PC-3 (cell line): ENCODE data around the gene CPLX1. TPM values are rescaled to one million over a fixed set of nuclear protein-coding genes. Genes with fewer than 3 reads are reported as not detected.

Experiments
- ATAC-seq: fragments of 200-7000 bp; cut with Tn5 transposase; 2 replicates; pipeline ENCODE4 v1.9.1; 2020; ENCODE audit warnings: mild to moderate bottlenecking, moderate library complexity
- BruUV-seq: library from RNA; stranded (reverse); fragments of 400-500 nt; replicated peaks from 2 replicates; lab custom pipeline; 2021; lab: Mats Ljungman, UMichigan
- CTCF ChIA-PET: fragments of 300-600 bp; sonication (Branson Sonifier 250); formaldehyde crosslinking; loops from one replicate; lab custom pipeline; 2022; ENCODE audit warnings: antibody characterized with exemption; lab: Charles Lee
- POLR2A ChIA-PET: fragments of 300-600 bp; sonication (Branson Sonifier 250); formaldehyde crosslinking; loops from one replicate; lab custom pipeline; 2022; ENCODE audit warnings: antibody characterized with exemption; ENCODE audit not compliant: unreplicated experiment; lab: Charles Lee
- DNase-seq: peaks from one replicate; pipeline ENCODE4 v3.0.0-alpha.2; 2015
- H2AFZ ChIP-seq: fragments of 300-600 bp; sonication (generic); 2 replicates; pipeline ENCODE4 v1.6.0; 2016; ENCODE audit warnings: antibody characterized with exemption, low read length
- H3F3A ChIP-seq: fragments of 300-600 bp; sonication (generic); one replicate; pipeline ENCODE4 v1.6.0; 2017; ENCODE audit warnings: antibody characterized with exemption, low read length, control low read depth, mild to moderate bottlenecking; ENCODE audit not compliant: unreplicated experiment
- H3K27ac ChIP-seq: fragments of 300-600 bp; sonication (generic); 2 replicates; pipeline ENCODE4 v1.5.1; 2016; ENCODE audit warnings: mild to moderate bottlenecking, low read length
- H3K27me3 ChIP-seq: fragments of 300-600 bp; sonication (generic); 2 replicates; pipeline ENCODE4 v1.6.1; 2016; ENCODE audit warnings: low read length, mixed read lengths
- H3K36me3 ChIP-seq: fragments of 300-600 bp; sonication (generic); 2 replicates; pipeline ENCODE4 v1.6.1; 2016; ENCODE audit warnings: low read depth, mixed run types, low read length, mixed read lengths
- H3K4me1 ChIP-seq: fragments of 300-600 bp; sonication (generic); 2 replicates; pipeline ENCODE4 v1.5.1; 2016; ENCODE audit warnings: low read length; ENCODE audit not compliant: insufficient read depth
- H3K4me2 ChIP-seq: fragments of 300-600 bp; sonication (generic); 2 replicates; pipeline ENCODE4 v1.6.0; 2016; ENCODE audit warnings: low read length
- H3K4me3 ChIP-seq: fragments of 300-600 bp; sonication (generic); 2 replicates; pipeline ENCODE4 v1.5.1; 2016; ENCODE audit warnings: mild to moderate bottlenecking, low read length, mixed read lengths
- H3K79me2 ChIP-seq: fragments of 300-600 bp; sonication (generic); 2 replicates; pipeline ENCODE4 v1.6.1; 2017; ENCODE audit warnings: low read length, mixed read lengths
- H3K9ac ChIP-seq: fragments of 300-600 bp; sonication (generic); 2 replicates; pipeline ENCODE4 v1.6.0; 2016; ENCODE audit warnings: mild to moderate bottlenecking, low read length
- H3K9me2 ChIP-seq: fragments of 300-600 bp; sonication (generic); replicated peaks from 2 replicates; pipeline ENCODE4 v1.6.1; 2016; ENCODE audit warnings: mixed run types, low read length, mixed read lengths
- H3K9me3 ChIP-seq: fragments of 300-600 bp; sonication (generic); 2 replicates; pipeline ENCODE4 v1.6.1; 2016; ENCODE audit warnings: low read length, mixed read lengths
- H4K20me1 ChIP-seq: fragments of 300-600 bp; sonication (generic); 2 replicates; pipeline ENCODE4 v1.6.1; 2016; ENCODE audit warnings: low read length, mixed read lengths
- CTCF ChIP-seq: fragments of 300-600 bp; sonication (generic); conservative IDR thresholded peaks from 2 replicates; pipeline ENCODE4 v1.5.1; 2017; ENCODE audit warnings: antibody characterized with exemption, low read depth, mild to moderate bottlenecking, low read length
- EZH2 ChIP-seq: fragments of 300-600 bp; sonication (generic); IDR thresholded peaks from one replicate; pipeline ENCODE4 v1.6.1; 2017; ENCODE audit warnings: antibody characterized with exemption, mild to moderate bottlenecking, low read length; ENCODE audit not compliant: unreplicated experiment
- EZH2phosphoT487 ChIP-seq: fragments of 300-600 bp; sonication (generic); IDR thresholded peaks from 2 replicates; pipeline ENCODE4 v1.6.1; 2018; ENCODE audit warnings: mild to moderate bottlenecking, antibody characterized with exemption, low read length, borderline replicate concordance
- intact Hi-C: fragments of 100-400 bp; cut with micrococcal nuclease; formaldehyde crosslinking; loops from 2 replicates; pipeline ENCODE4 v1.9.0; 2023
- total RNA-seq: library from RNA; depleted of rRNA; stranded (reverse); fragments of >200 nt; gene quantifications from 2 replicates; pipeline ENCODE4 v1.2.3, GENCODE V29; 2014

The CPLX1 gene
- total RNA-seq, 1 experiment from 2014 or later, result 0.87 TPM

- ATAC-seq (no peak), DNase-seq (no peak)
- POLR2A ChIA-PET, result no interaction called here
- BruUV-seq, result no TSS peak
- TF ChIP-seq EZH2phosphoT487, result no peak
- no peak for TF ChIP-seq EZH2
- TF ChIP-seq CTCF, result no peak
- H3K9ac ChIP-seq, result no peak overlapping the region
- H3K4me3 ChIP-seq, result no peak overlapping the region
- H4K20me1 ChIP-seq, result no peaks in the 10 kb centered on the region
- CTCF ChIA-PET, result no interaction called here
- H3K27me3 ChIP-seq, result no peaks in the 10 kb centered on the region
- no peaks in the 10 kb centered on the region for H3K4me1 ChIP-seq
- intact Hi-C loops, result no loop called here
- H3K9me2 ChIP-seq, result no peaks in the 10 kb centered on the region
- no peak overlapping the region for H3K27ac ChIP-seq
- H3F3A ChIP-seq, result no peaks in the 10 kb centered on the region
- no peaks in the 10 kb centered on the region; the same call in 1 of the 2 replicates for H3K36me3 ChIP-seq
- H3K9me3 ChIP-seq, result no peaks in the 10 kb centered on the region
- no peaks in the 10 kb centered on the region for H3K79me2 ChIP-seq
- H3K4me2 ChIP-seq, result no peak overlapping the region
- H2AFZ ChIP-seq, result no peak overlapping the region
These were observed 18.9 kb upstream of the CPLX1 start for GRCh38 chr4:844752-845232.

DNA sequence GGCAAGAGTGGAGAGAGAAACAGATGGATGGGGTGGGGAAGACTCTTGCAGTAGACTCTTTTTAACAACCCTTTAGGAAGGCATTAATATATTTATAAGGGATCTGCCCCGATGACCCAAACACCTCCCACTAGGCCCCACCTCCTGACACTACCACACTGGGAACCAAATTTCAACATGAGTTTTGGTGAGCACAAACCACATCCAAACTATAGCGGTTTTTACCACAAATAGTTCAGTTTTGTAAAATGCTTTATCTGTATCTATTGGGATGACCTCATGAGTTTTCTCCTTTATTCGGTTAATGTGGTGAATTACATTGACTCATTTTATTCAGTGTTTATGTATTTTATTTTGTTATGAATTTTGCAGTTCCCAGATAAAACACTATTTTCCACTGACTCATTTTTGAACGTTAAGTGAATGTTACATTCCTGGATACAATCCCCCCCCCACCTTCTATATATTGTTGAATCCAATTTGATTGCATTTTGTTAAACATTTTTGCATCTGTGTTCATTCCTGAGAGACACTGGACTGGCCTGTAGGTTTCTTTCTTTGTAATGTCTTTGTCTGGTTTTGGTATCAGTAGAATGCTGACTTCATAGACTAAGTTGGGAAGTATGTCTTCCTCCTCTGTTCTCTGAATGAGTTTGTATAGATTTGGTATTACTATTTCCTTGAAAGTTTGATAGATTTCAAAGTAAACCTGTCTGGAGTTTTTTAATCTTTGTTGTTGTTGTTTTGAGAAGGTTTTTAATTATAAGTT is 13.9 kb upstream of the CPLX1 start:
- Histone ChIP-seq H3K36me3 (no peaks in the 10 kb centered on the region; the same call in 1 of the 2 replicates), H3K4me3 (no peak overlapping the region), H3K4me2 (no peak overlapping the region), H3K79me2 (no peaks in the 10 kb centered on the region), H3K27ac (no peak overlapping the region), H2AFZ (no peak overlapping the region), H3K9me2 (no peaks in the 10 kb centered on the region), H4K20me1 (no peaks in the 10 kb centered on the region), H3K9ac (no peak overlapping the region), H3K4me1 (no peaks in the 10 kb centered on the region), H3K27me3 (no peaks in the 10 kb centered on the region), H3K9me3 (peaks cover 6% of the 10 kb centered on the region; the same call in 1 of the 2 replicates), H3F3A (no peaks in the 10 kb centered on the region)
- intact Hi-C loops, result no loop called here
- no TSS peak for BruUV-seq
- ATAC-seq (no peak), DNase-seq (no peak)
- TF ChIP-seq EZH2 (no peak), EZH2phosphoT487 (no peak), CTCF (no peak)
- POLR2A ChIA-PET, result no interaction called here
- CTCF ChIA-PET, result no interaction called here

GRCh38 chr4:837772-838171 is 11.8 kb upstream of the CPLX1 start:
- Histone ChIP-seq H4K20me1 (no peaks in the 10 kb centered on the region), H3K9me3 (peaks cover 6% of the 10 kb centered on the region; the same call in 1 of the 2 replicates), H3K79me2 (no peaks in the 10 kb centered on the region), H3K36me3 (no peaks in the 10 kb centered on the region; the same call in 1 of the 2 replicates), H3K27ac (no peak overlapping the region), H3K9me2 (no peaks in the 10 kb centered on the region), H3K4me3 (no peak overlapping the region), H3K4me1 (no peaks in the 10 kb centered on the region), H3K4me2 (no peak overlapping the region), H3F3A (no peaks in the 10 kb centered on the region), H3K9ac (no peak overlapping the region), H2AFZ (no peak overlapping the region), H3K27me3 (no peaks in the 10 kb centered on the region)
- ChIA-PET CTCF (no interaction called here), POLR2A (no interaction called here)
- ATAC-seq (no peak), DNase-seq (no peak)
- BruUV-seq, result no TSS peak
- intact Hi-C loops, result no loop called here
- TF ChIP-seq EZH2 (no peak), EZH2phosphoT487 (no peak), CTCF (no peak)
